Measurements from ENCODE around the gene RIC8B.

The RIC8B gene

GRCh38 chr12:106910202-106910601 lies 135.7 kb downstream of the RIC8B start:
- Mint-ChIP-seq H3K4me1 (peaks cover 13% of the 10 kb centered on the region), H3K9me3 (no peaks in the 10 kb centered on the region), H3K4me3 (no peak overlapping the region), H3K36me3 (ENCODE audit: low read depth) (no peaks in the 10 kb centered on the region), H3K27ac (no peak overlapping the region), H3K27me3 (ENCODE audit: low read depth, poor library complexity) (no peaks in the 10 kb centered on the region)
- TF ChIP-seq CTCF (IDR thresholded peaks at IDR 0.05): no peak
- DNase-seq: no peak

GRCh38 chr12:106911581-106911980 lies 137.1 kb downstream of the RIC8B start:
- no peak overlapping the region for H3K27ac Mint-ChIP-seq
- no peaks in the 10 kb centered on the region for H3K27me3 Mint-ChIP-seq (ENCODE audit: low read depth, poor library complexity)
- H3K9me3 Mint-ChIP-seq: no peaks in the 10 kb centered on the region
- DNase-seq: no peak
- no peak for TF ChIP-seq CTCF (IDR thresholded peaks at IDR 0.05)
- H3K4me1 Mint-ChIP-seq: peaks cover 20% of the 10 kb centered on the region
- H3K4me3 Mint-ChIP-seq: no peak overlapping the region
- no peaks in the 10 kb centered on the region for H3K36me3 Mint-ChIP-seq (ENCODE audit: low read depth)

- H3K27ac Mint-ChIP-seq: no peak overlapping the region
- H3K4me3 Mint-ChIP-seq: no peak overlapping the region
- peaks cover 33% of the 10 kb centered on the region for H3K4me1 Mint-ChIP-seq
- no peak for DNase-seq
- no peaks in the 10 kb centered on the region for H3K27me3 Mint-ChIP-seq (ENCODE audit: low read depth, poor library complexity)
- H3K36me3 Mint-ChIP-seq (ENCODE audit: low read depth): no peaks in the 10 kb centered on the region
- no peak for TF ChIP-seq CTCF (IDR thresholded peaks at IDR 0.05)
- H3K9me3 Mint-ChIP-seq: no peaks in the 10 kb centered on the region
These were observed 139.0 kb downstream of the RIC8B start for GRCh38 chr12:106913456-106913855.

- peaks cover 42% of the 10 kb centered on the region for H3K4me1 Mint-ChIP-seq
- no peaks in the 10 kb centered on the region for H3K36me3 Mint-ChIP-seq (ENCODE audit: low read depth)
- TF ChIP-seq CTCF (IDR thresholded peaks at IDR 0.05): no peak
- H3K9me3 Mint-ChIP-seq: no peaks in the 10 kb centered on the region
- H3K27ac Mint-ChIP-seq: no peak overlapping the region
- H3K27me3 Mint-ChIP-seq (ENCODE audit: low read depth, poor library complexity): peaks cover 2% of the 10 kb centered on the region
- no peak for DNase-seq
- no peak overlapping the region for H3K4me3 Mint-ChIP-seq
These were observed 140.5 kb downstream of the RIC8B start for GRCh38 chr12:106914796-106915634.

- no peaks in the 10 kb centered on the region for H3K9me3 Mint-ChIP-seq
- H3K27ac Mint-ChIP-seq: no peak overlapping the region
- H3K27me3 Mint-ChIP-seq (ENCODE audit: low read depth, poor library complexity): peaks cover 2% of the 10 kb centered on the region
- no peak overlapping the region for H3K4me3 Mint-ChIP-seq
- H3K4me1 Mint-ChIP-seq: peaks cover 42% of the 10 kb centered on the region
- no peaks in the 10 kb centered on the region for H3K36me3 Mint-ChIP-seq (ENCODE audit: low read depth)
- DNase-seq: no peak
- TF ChIP-seq CTCF (IDR thresholded peaks at IDR 0.05): no peak
These were observed 141.1 kb downstream of the RIC8B start for GRCh38 chr12:106915635-106916026.

- H3K27me3 Mint-ChIP-seq (ENCODE audit: low read depth, poor library complexity): peaks cover 13% of the 10 kb centered on the region
- no peaks in the 10 kb centered on the region for H3K9me3 Mint-ChIP-seq
- H3K36me3 Mint-ChIP-seq (ENCODE audit: low read depth): no peaks in the 10 kb centered on the region
- H3K4me1 Mint-ChIP-seq: peaks cover 42% of the 10 kb centered on the region
- H3K4me3 Mint-ChIP-seq: no peak overlapping the region
- no peak overlapping the region for H3K27ac Mint-ChIP-seq
- peak; percentile 12 for DNase-seq
- no peak for TF ChIP-seq CTCF (IDR thresholded peaks at IDR 0.05)
These were observed 143.0 kb downstream of the RIC8B start for GRCh38 chr12:106917503-106917902.

Measured in nephron progenitor cell (in vitro differentiated cells).